Measurements from ENCODE around the gene SMOC2. TPM values are rescaled to one million over a fixed set of nuclear protein-coding genes. Genes with fewer than 3 reads are reported as not detected.

Gene SMOC2
- total and polyA plus RNA-seq, 2 of the 13 experiments (the other 11 are each of a cell fraction or from before 2014, with no cell fraction given): not detected

DNA sequence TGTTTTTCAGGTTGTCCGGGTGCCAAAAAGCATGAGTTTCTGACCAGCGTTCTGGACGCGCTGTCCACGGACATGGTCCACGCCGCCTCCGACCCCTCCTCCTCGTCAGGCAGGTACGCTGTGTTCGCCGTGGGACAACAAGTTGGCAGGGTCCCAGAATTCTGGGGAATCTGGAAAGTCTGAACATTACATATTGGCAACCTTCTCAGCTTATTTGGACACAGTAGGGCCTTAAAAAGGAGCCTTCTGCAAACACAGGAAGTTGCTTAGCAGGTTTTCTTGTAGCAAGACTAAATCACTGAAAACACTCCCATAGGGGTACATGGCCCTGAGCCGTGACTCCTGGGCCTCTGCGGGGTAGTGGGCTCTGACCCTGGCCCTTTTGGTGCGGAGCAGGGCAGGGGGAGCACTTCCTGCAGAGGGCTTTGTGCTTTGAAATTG lies 209.7 kb downstream of the SMOC2 start (continued):
- TF ChIP-seq ZNF446 (CRISPR knock-in tag; IDR thresholded peaks at IDR 0.05) (no peak), ZNF180 (CRISPR knock-in tag; IDR thresholded peaks at IDR 0.05; ENCODE audit: borderline replicate concordance, low read depth) (no peak), MED13 (CRISPR knock-in tag; IDR thresholded peaks at IDR 0.05) (no peak), NFKBIZ (CRISPR knock-in tag; IDR thresholded peaks at IDR 0.05) (no peak), XRCC5 (optimal IDR thresholded peaks at IDR 0.05; ENCODE audit: low read length) (no peak), HOXA9 (CRISPR knock-in tag; IDR thresholded peaks at IDR 0.05; ENCODE audit: borderline replicate concordance) (no peak)
- TF ChIP-seq, protein P1, sequence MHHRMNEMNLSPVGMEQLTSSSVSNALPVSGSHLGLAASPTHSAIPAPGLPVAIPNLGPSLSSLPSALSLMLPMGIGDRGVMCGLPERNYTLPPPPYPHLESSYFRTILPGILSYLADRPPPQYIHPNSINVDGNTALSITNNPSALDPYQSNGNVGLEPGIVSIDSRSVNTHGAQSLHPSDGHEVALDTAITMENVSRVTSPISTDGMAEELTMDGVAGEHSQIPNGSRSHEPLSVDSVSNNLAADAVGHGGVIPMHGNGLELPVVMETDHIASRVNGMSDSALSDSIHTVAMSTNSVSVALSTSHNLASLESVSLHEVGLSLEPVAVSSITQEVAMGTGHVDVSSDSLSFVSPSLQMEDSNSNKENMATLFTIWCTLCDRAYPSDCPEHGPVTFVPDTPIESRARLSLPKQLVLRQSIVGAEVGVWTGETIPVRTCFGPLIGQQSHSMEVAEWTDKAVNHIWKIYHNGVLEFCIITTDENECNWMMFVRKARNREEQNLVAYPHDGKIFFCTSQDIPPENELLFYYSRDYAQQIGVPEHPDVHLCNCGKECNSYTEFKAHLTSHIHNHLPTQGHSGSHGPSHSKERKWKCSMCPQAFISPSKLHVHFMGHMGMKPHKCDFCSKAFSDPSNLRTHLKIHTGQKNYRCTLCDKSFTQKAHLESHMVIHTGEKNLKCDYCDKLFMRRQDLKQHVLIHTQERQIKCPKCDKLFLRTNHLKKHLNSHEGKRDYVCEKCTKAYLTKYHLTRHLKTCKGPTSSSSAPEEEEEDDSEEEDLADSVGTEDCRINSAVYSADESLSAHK (CRISPR knock-in tag; IDR thresholded peaks at IDR 0.05; ENCODE audit: borderline replicate concordance): no peak
- TF ChIP-seq, protein P2, sequence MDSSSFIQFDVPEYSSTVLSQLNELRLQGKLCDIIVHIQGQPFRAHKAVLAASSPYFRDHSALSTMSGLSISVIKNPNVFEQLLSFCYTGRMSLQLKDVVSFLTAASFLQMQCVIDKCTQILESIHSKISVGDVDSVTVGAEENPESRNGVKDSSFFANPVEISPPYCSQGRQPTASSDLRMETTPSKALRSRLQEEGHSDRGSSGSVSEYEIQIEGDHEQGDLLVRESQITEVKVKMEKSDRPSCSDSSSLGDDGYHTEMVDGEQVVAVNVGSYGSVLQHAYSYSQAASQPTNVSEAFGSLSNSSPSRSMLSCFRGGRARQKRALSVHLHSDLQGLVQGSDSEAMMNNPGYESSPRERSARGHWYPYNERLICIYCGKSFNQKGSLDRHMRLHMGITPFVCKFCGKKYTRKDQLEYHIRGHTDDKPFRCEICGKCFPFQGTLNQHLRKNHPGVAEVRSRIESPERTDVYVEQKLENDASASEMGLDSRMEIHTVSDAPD (CRISPR knock-in tag; IDR thresholded peaks at IDR 0.05): no peak

DNA sequence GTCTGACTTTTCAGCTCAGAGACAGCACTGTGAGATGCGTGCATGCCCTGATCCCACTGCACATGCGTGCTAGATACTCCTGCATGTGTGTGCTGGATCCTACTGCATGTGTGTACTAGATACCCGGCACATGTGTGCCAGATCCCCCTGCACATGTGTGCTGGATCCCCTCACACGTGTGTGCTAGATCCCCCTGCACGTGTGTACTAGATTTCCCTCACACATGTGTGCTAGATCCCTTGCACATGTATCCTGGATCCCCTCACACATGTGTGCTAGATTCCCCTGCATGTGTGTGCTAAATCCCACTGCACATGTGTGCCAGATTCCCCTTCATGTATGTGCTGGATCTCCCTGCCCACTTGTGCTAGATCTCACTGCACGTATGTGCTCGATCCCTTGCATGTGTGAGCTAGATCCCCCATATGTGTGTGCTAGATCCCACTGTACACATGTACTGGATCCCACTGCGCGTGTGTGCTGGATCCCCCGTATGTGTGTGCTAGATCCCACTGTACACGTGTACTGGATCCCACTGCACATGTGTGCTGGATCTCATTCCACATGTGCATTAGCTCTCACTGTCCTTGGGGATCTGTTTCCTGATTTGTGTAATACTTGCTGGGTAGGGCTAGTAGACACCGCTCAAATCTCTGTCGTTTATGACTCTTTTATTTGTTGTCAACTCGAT lies 214.6 kb downstream of the SMOC2 start:
- BruUV-seq (replicated peaks): no TSS peak
- no peak overlapping the region for H3K9ac ChIP-seq (ENCODE audit: insufficient read depth, low read depth, low read length)

More for the DNA sequence above, 214.6 kb downstream of the SMOC2 start:
- 22% methylated on average over 11 of the region's 14 CpGs for WGBS (ENCODE audit: low lambda C conversion rate)
- Histone ChIP-seq H3K4me1 (ENCODE audit: insufficient read depth, low read length) (no peaks in the 10 kb centered on the region), H3K36me3 (replicated peaks in 1 of 2; ENCODE audit: control insufficient read depth in 1 of 2, insufficient read depth in 2 of 2, low read length in 2 of 2) (no peaks in the 10 kb centered on the region), H3K79me2 (ENCODE audit: insufficient read depth, low read length) (no peaks in the 10 kb centered on the region), H3K9me3 (ENCODE audit: low read length) (peaks cover 9% of the 10 kb centered on the region), H3K4me3 (replicated peaks in 1 of 3; ENCODE audit: insufficient read depth in 1 of 3, low read depth in 2 of 3, low read length in 3 of 3) (no peak overlapping the region), H3K4me2 (ENCODE audit: low read depth, low read length) (no peak overlapping the region), H3K27me3 (ENCODE audit: control insufficient read depth in 1 of 2, insufficient read depth in 2 of 2, low read length in 2 of 2) (peaks cover 0 to 25% of the 10 kb centered on the region in 2 experiments; a peak in 4 of 5 replicates), H4K20me1 (ENCODE audit: insufficient read depth, low read length) (no peaks in the 10 kb centered on the region), H2AFZ (ENCODE audit: low read length) (no peak overlapping the region), H3K27ac (ENCODE audit: extremely low read length, insufficient read depth, low read length) (no peak overlapping the region)
- TF ChIP-seq, protein P3, sequence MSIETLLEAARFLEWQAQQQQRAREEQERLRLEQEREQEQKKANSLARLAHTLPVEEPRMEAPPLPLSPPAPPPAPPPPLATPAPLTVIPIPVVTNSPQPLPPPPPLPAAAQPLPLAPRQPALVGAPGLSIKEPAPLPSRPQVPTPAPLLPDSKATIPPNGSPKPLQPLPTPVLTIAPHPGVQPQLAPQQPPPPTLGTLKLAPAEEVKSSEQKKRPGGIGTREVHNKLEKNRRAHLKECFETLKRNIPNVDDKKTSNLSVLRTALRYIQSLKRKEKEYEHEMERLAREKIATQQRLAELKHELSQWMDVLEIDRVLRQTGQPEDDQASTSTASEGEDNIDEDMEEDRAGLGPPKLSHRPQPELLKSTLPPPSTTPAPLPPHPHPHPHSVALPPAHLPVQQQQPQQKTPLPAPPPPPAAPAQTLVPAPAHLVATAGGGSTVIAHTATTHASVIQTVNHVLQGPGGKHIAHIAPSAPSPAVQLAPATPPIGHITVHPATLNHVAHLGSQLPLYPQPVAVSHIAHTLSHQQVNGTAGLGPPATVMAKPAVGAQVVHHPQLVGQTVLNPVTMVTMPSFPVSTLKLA (IDR thresholded peaks at IDR 0.05): peak; percentile 97
- TF ChIP-seq ASH2L (IDR thresholded peaks at IDR 0.05; ENCODE audit: insufficient read length, low read depth, low read length) (no peak), XBP1 (CRISPR knock-in tag; IDR thresholded peaks at IDR 0.05) (no peak), ZSCAN29 (CRISPR knock-in tag; conservative IDR thresholded peaks at IDR 0.05) (no peak), SP1 (IDR thresholded peaks at IDR 0.05) (no peak), SP1 (CRISPR knock-in tag; IDR thresholded peaks at IDR 0.05) (no peak)
- TF ChIP-seq, protein P4, sequence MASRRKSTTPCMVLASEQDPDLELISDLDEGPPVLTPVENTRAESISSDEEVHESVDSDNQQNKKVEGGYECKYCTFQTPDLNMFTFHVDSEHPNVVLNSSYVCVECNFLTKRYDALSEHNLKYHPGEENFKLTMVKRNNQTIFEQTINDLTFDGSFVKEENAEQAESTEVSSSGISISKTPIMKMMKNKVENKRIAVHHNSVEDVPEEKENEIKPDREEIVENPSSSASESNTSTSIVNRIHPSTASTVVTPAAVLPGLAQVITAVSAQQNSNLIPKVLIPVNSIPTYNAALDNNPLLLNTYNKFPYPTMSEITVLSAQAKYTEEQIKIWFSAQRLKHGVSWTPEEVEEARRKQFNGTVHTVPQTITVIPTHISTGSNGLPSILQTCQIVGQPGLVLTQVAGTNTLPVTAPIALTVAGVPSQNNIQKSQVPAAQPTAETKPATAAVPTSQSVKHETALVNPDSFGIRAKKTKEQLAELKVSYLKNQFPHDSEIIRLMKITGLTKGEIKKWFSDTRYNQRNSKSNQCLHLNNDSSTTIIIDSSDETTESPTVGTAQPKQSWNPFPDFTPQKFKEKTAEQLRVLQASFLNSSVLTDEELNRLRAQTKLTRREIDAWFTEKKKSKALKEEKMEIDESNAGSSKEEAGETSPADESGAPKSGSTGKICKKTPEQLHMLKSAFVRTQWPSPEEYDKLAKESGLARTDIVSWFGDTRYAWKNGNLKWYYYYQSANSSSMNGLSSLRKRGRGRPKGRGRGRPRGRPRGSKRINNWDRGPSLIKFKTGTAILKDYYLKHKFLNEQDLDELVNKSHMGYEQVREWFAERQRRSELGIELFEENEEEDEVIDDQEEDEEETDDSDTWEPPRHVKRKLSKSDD (CRISPR knock-in tag; IDR thresholded peaks at IDR 0.05; ENCODE audit: low read depth): no peak
- FAIRE-seq: no peak
- DNase-seq (ENCODE audit: low spot score): no peak
- ChIA-PET POLR2A (no interaction called here), CTCF (ENCODE audit: low intra/inter-chr PET ratio, low total read pairs) (no interaction called here)
- intact Hi-C loops (cut with micrococcal nuclease; ENCODE audit: unreplicated experiment) (no loop called here), in situ Hi-C loops (cut with HindIII; ENCODE audit: extremely low pct_ligation_motif_present, low pct_unique_long_range_greater_than_20kb) (no loop called here)
- no peak for ATAC-seq

Measured in HepG2 (cell line).